HepG2 (cell line): Measurements from ENCODE around the gene UBE2N.

ENCODE experiments used
- EHMT2 ChIP-seq: fragments of 200-600 bp; sonication (generic); IDR thresholded peaks from 2 replicates; pipeline ENCODE4 v1.7.0; 2017; ENCODE audit warnings: antibody characterized with exemption, low read depth, low read length, borderline replicate concordance
- ERF ChIP-seq: IDR thresholded peaks from 2 replicates; pipeline ENCODE4 v1.6.1; 2018; ENCODE audit warnings: missing biosample characterization, missing genetic modification reagents
- PAX8 ChIP-seq: sonication (generic); formaldehyde crosslinking; IDR thresholded peaks from 2 replicates; pipeline ENCODE4 v1.8.0; 2022; ENCODE audit warnings: mild to moderate bottlenecking, missing genetic modification reagents, borderline replicate concordance
- ZNF224 ChIP-seq: sonication (generic); formaldehyde crosslinking; IDR thresholded peaks from 2 replicates; pipeline ENCODE4 v1.5.0; 2020; ENCODE audit warnings: mild to moderate bottlenecking, missing genetic modification reagents
- ZNF263 ChIP-seq: sonication (generic); formaldehyde crosslinking; IDR thresholded peaks from 2 replicates; pipeline ENCODE4 v1.4.0; 2020; ENCODE audit warnings: missing genetic modification reagents
- ZNF777 ChIP-seq: sonication (generic); formaldehyde crosslinking; IDR thresholded peaks from 2 replicates; pipeline ENCODE4 v1.4.0; 2020; ENCODE audit warnings: missing genetic modification reagents
- TF ChIP-seq, protein P1 (sequence below): sonication (generic); formaldehyde crosslinking; IDR thresholded peaks from 2 replicates; pipeline ENCODE4 v1.8.0; 2022; ENCODE audit warnings: mild to moderate bottlenecking, missing genetic modification reagents
- TF ChIP-seq, protein P2 (sequence below), 2 experiments: sonication (generic) in 1 of 2; formaldehyde crosslinking in 1 of 2; IDR thresholded peaks; 2 replicates each; pipeline versions ENCODE4 v1.5.1 to v1.6.1; 2011 to 2020; ENCODE audit warnings: borderline replicate concordance in 1 of 2, low read depth in 1 of 2, low read length in 1 of 2, mild to moderate bottlenecking in 1 of 2, missing genetic modification reagents in 1 of 2, moderate library complexity in 1 of 2

DNA sequence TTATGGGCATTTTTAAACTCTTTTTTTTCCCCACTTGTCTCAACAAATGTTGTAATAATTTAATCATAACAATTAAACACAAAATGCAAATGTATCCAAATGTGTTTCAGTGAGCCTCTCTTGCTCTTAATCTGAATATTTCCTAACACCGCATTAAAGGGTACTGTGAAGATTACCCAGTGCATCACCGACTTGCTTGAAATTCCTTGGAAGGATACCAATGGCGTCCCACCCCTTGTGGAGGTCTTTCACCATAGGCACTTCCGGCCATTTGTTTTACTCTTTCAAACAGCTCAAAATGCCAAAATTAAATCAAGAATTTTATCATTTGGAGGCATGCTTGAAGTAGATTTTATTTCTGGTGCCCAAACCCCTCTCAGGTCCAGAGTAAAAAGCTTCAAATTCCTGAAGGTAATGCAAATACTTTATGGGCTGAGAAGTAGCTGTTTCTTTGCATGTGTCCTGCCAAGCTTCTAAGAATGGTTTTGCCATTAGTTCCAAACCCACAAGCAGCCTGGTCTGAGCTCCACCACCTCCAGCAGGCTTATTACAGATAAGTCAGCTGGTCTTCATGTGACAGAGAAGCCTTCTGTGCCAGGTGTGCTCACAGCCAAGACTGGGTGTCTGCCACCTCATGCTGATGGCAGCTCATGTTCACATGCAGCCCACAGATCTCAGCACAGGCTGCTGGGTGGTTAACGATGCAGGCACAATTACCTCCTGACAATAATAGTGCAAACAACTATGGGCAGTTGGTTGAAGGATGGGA lies 80.4 kb downstream of the UBE2N start:
- TF ChIP-seq PAX8 (no peak), ERF (CRISPR knock-in tag) (no peak), ZNF263 (no peak), EHMT2 (no peak), ZNF777 (no peak), ZNF224 (CRISPR knock-in tag) (no peak)
- TF ChIP-seq, protein P1, sequence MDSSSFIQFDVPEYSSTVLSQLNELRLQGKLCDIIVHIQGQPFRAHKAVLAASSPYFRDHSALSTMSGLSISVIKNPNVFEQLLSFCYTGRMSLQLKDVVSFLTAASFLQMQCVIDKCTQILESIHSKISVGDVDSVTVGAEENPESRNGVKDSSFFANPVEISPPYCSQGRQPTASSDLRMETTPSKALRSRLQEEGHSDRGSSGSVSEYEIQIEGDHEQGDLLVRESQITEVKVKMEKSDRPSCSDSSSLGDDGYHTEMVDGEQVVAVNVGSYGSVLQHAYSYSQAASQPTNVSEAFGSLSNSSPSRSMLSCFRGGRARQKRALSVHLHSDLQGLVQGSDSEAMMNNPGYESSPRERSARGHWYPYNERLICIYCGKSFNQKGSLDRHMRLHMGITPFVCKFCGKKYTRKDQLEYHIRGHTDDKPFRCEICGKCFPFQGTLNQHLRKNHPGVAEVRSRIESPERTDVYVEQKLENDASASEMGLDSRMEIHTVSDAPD (CRISPR knock-in tag): no peak
- TF ChIP-seq, protein P2, sequence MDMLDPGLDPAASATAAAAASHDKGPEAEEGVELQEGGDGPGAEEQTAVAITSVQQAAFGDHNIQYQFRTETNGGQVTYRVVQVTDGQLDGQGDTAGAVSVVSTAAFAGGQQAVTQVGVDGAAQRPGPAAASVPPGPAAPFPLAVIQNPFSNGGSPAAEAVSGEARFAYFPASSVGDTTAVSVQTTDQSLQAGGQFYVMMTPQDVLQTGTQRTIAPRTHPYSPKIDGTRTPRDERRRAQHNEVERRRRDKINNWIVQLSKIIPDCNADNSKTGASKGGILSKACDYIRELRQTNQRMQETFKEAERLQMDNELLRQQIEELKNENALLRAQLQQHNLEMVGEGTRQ (IDR thresholded peaks at IDR 0.05; ENCODE audit: low read depth, low read length): no peak
- TF ChIP-seq, protein P2 (CRISPR knock-in tag; IDR thresholded peaks at IDR 0.05; ENCODE audit: borderline replicate concordance): no peak
